KOPT-K1 (cell line): ENCODE measurements around the gene ALPL.

Experiments used
- H3K27ac ChIP-seq: fragments of 200-600 bp; sonication (generic); 2 replicates; pipeline ENCODE4 v1.5.1; 2016; ENCODE audit warnings: antibody characterized with exemption, mild to moderate bottlenecking, low read depth, low read length; ENCODE audit not compliant: poor library complexity, severe bottlenecking
- H3K36me3 ChIP-seq: fragments of 200-600 bp; sonication (generic); 2 replicates; pipeline ENCODE4 v1.5.1; 2017; ENCODE audit warnings: antibody characterized with exemption, mild to moderate bottlenecking, low read length, moderate library complexity; ENCODE audit not compliant: insufficient read depth
- H3K9me3 ChIP-seq: fragments of 200-600 bp; sonication (generic); 2 replicates; pipeline ENCODE4 v1.5.1; 2017; ENCODE audit warnings: antibody characterized with exemption, low read length, mild to moderate bottlenecking; ENCODE audit not compliant: insufficient read depth, poor library complexity, severe bottlenecking

Gene ALPL

GRCh38 chr1:21586846-21587601, 77.8 kb downstream of the ALPL start:
- Histone ChIP-seq H3K9me3 (no peaks in the 10 kb centered on the region), H3K36me3 (no peaks in the 10 kb centered on the region), H3K27ac (no peak overlapping the region)

GRCh38 chr1:21587602-21587953, 78.4 kb downstream of the ALPL start:
- no peak overlapping the region for H3K27ac ChIP-seq
- no peaks in the 10 kb centered on the region for H3K9me3 ChIP-seq
- no peaks in the 10 kb centered on the region for H3K36me3 ChIP-seq

- Histone ChIP-seq H3K27ac (no peak overlapping the region), H3K36me3 (no peaks in the 10 kb centered on the region), H3K9me3 (no peaks in the 10 kb centered on the region)
Observed at GRCh38 chr1:21589618-21590017, 80.4 kb downstream of the ALPL start.

- H3K36me3 ChIP-seq, result peaks cover 4% of the 10 kb centered on the region; the same call in 1 of the 2 replicates
- no peak overlapping the region for H3K27ac ChIP-seq
- no peaks in the 10 kb centered on the region for H3K9me3 ChIP-seq
Observed at GRCh38 chr1:21590126-21590880, 81.1 kb downstream of the ALPL start.

- no peaks in the 10 kb centered on the region for H3K9me3 ChIP-seq
- no peak overlapping the region for H3K27ac ChIP-seq
- H3K36me3 ChIP-seq, result peaks cover 10% of the 10 kb centered on the region; the same call in 1 of the 2 replicates
Observed at GRCh38 chr1:21590934-21591333, 81.7 kb downstream of the ALPL start.

GRCh38 chr1:21592086-21592865, 83.1 kb downstream of the ALPL start:
- Histone ChIP-seq H3K27ac (no peak overlapping the region), H3K36me3 (peaks cover 23% of the 10 kb centered on the region; the same call in 1 of the 2 replicates), H3K9me3 (no peaks in the 10 kb centered on the region)

GRCh38 chr1:21593231-21593630, 84.0 kb downstream of the ALPL start:
- Histone ChIP-seq H3K9me3 (no peaks in the 10 kb centered on the region), H3K36me3 (peaks cover 30% of the 10 kb centered on the region; the same call in 1 of the 2 replicates), H3K27ac (no peak overlapping the region)

GRCh38 chr1:21594501-21594900, 85.3 kb downstream of the ALPL start:
- Histone ChIP-seq H3K27ac (no peak overlapping the region), H3K9me3 (no peaks in the 10 kb centered on the region), H3K36me3 (peaks cover 43% of the 10 kb centered on the region; the same call in 1 of the 2 replicates)

- Histone ChIP-seq H3K9me3 (no peaks in the 10 kb centered on the region), H3K36me3 (peaks cover 44% of the 10 kb centered on the region; the same call in 1 of the 2 replicates), H3K27ac (no peak overlapping the region)
Observed at GRCh38 chr1:21594935-21595897, 86.0 kb downstream of the ALPL start.

- Histone ChIP-seq H3K36me3 (peaks cover 48% of the 10 kb centered on the region; the same call in 1 of the 2 replicates), H3K9me3 (no peaks in the 10 kb centered on the region)
Observed at GRCh38 chr1:21596174-21596573, 87.0 kb downstream of the ALPL start.

GRCh38 chr1:21596628-21597027, 87.4 kb downstream of the ALPL start:
- H3K27ac ChIP-seq, result no peak overlapping the region
- peaks cover 53% of the 10 kb centered on the region; the same call in 1 of the 2 replicates for H3K36me3 ChIP-seq
- H3K9me3 ChIP-seq, result no peaks in the 10 kb centered on the region

More at GRCh38 chr1:21596174-21596573, 87.0 kb downstream of the ALPL start:
- no peak overlapping the region for H3K27ac ChIP-seq

GRCh38 chr1:21597753-21598152, 88.5 kb downstream of the ALPL start:
- Histone ChIP-seq H3K9me3 (no peaks in the 10 kb centered on the region), H3K36me3 (peaks cover 64% of the 10 kb centered on the region; the same call in 1 of the 2 replicates), H3K27ac (no peak overlapping the region)

GRCh38 chr1:21598417-21598816, 89.2 kb downstream of the ALPL start:
- H3K9me3 ChIP-seq, result no peaks in the 10 kb centered on the region
- H3K36me3 ChIP-seq, result peaks cover 71% of the 10 kb centered on the region; the same call in 1 of the 2 replicates
- no peak overlapping the region for H3K27ac ChIP-seq

GRCh38 chr1:21598904-21599303, 89.7 kb downstream of the ALPL start:
- H3K9me3 ChIP-seq, result no peaks in the 10 kb centered on the region
- H3K36me3 ChIP-seq, result peaks cover 75% of the 10 kb centered on the region; the same call in 1 of the 2 replicates
- no peak overlapping the region for H3K27ac ChIP-seq
